ENCODE data around the gene CFTR. TPM values are rescaled to one million over a fixed set of nuclear protein-coding genes. Genes with fewer than 3 reads are reported as not detected.

CFTR gene
- total and polyA plus RNA-seq, 10 donors: 0.02 to 0.27 (median 0.05) TPM; not detected in 6

- H3K36me3 ChIP-seq: no peaks in the 10 kb centered on the region
- H3K9me3 ChIP-seq: no peaks in the 10 kb centered on the region
- H3K4me1 ChIP-seq: no peaks in the 10 kb centered on the region
- TF ChIP-seq CTCF (IDR thresholded peaks at IDR 0.05 in 8 of 11, conservative IDR thresholded peaks at IDR 0.05 in 3 of 11): no peak
- TF ChIP-seq POLR2A (IDR thresholded peaks at IDR 0.05): no peak
- TF ChIP-seq POLR2AphosphoS5 (IDR thresholded peaks at IDR 0.05): no peak
- intact Hi-C loops (cut with DNase I; ENCODE audit: low total_unique reads): no loop called here
- no peaks in the 10 kb centered on the region for H3K27me3 ChIP-seq (replicated peaks in 1 of 7)
- no peak overlapping the region for H3K4me3 ChIP-seq
- no peak overlapping the region for H3K27ac ChIP-seq
- 83 to 91% (median 86%) methylated on average over 1 of the region's 1 CpG for WGBS, 5 donors
- no peak for DNase-seq
Measured at GRCh38 chr7:117581424-117581823, 101.6 kb downstream of the CFTR start.

- no peak overlapping the region for H3K27ac ChIP-seq
- H3K9me3 ChIP-seq: no peaks in the 10 kb centered on the region
- TF ChIP-seq POLR2A (IDR thresholded peaks at IDR 0.05): no peak
- TF ChIP-seq POLR2AphosphoS5 (IDR thresholded peaks at IDR 0.05): no peak
- TF ChIP-seq CTCF (IDR thresholded peaks at IDR 0.05 in 8 of 11, conservative IDR thresholded peaks at IDR 0.05 in 3 of 11): no peak
- WGBS, 5 donors: 62 to 90% (median 79%) methylated on average over 1 of the region's 1 CpG
- no peaks in the 10 kb centered on the region for H3K36me3 ChIP-seq
- H3K4me3 ChIP-seq: no peak overlapping the region
- no peaks in the 10 kb centered on the region for H3K27me3 ChIP-seq (replicated peaks in 1 of 7)
- no peaks in the 10 kb centered on the region for H3K4me1 ChIP-seq
- no peak for DNase-seq
- intact Hi-C loops (cut with DNase I; ENCODE audit: low total_unique reads): no loop called here
Measured at GRCh38 chr7:117582219-117582704, 102.4 kb downstream of the CFTR start.

GRCh38 chr7:117587931-117588330 is 108.1 kb downstream of the CFTR start:
- TF ChIP-seq POLR2AphosphoS5 (IDR thresholded peaks at IDR 0.05) (no peak), POLR2A (IDR thresholded peaks at IDR 0.05) (no peak), CTCF (IDR thresholded peaks at IDR 0.05 in 8 of 11, conservative IDR thresholded peaks at IDR 0.05 in 3 of 11) (no peak)
- DNase-seq: no peak
- Histone ChIP-seq H3K9me3 (no peaks in the 10 kb centered on the region), H3K4me3 (no peak overlapping the region), H3K27ac (no peak overlapping the region), H3K4me1 (no peaks in the 10 kb centered on the region), H3K27me3 (replicated peaks in 1 of 7) (no peaks in the 10 kb centered on the region), H3K36me3 (no peaks in the 10 kb centered on the region)
- WGBS, 5 donors: 77 to 89% (median 82%) methylated on average over 1 of the region's 1 CpG
- intact Hi-C loops (cut with DNase I; ENCODE audit: low total_unique reads): no loop called here

GRCh38 chr7:117588352-117588794 is 108.5 kb downstream of the CFTR start:
- TF ChIP-seq POLR2AphosphoS5 (IDR thresholded peaks at IDR 0.05) (no peak), CTCF (IDR thresholded peaks at IDR 0.05 in 8 of 11, conservative IDR thresholded peaks at IDR 0.05 in 3 of 11) (no peak), POLR2A (IDR thresholded peaks at IDR 0.05) (no peak)
- Histone ChIP-seq H3K4me3 (no peak overlapping the region), H3K36me3 (no peaks in the 10 kb centered on the region), H3K27me3 (replicated peaks in 1 of 7) (no peaks in the 10 kb centered on the region), H3K4me1 (no peaks in the 10 kb centered on the region), H3K9me3 (no peaks in the 10 kb centered on the region), H3K27ac (no peak overlapping the region)
- DNase-seq: no peak
- WGBS, 5 donors: 8 to 43% (median 32%) methylated on average over 1 of the region's 1 CpG
- intact Hi-C loops (cut with DNase I; ENCODE audit: low total_unique reads): no loop called here
